ENCODE results near the gene GCN1.

GCN1 gene

DNA sequence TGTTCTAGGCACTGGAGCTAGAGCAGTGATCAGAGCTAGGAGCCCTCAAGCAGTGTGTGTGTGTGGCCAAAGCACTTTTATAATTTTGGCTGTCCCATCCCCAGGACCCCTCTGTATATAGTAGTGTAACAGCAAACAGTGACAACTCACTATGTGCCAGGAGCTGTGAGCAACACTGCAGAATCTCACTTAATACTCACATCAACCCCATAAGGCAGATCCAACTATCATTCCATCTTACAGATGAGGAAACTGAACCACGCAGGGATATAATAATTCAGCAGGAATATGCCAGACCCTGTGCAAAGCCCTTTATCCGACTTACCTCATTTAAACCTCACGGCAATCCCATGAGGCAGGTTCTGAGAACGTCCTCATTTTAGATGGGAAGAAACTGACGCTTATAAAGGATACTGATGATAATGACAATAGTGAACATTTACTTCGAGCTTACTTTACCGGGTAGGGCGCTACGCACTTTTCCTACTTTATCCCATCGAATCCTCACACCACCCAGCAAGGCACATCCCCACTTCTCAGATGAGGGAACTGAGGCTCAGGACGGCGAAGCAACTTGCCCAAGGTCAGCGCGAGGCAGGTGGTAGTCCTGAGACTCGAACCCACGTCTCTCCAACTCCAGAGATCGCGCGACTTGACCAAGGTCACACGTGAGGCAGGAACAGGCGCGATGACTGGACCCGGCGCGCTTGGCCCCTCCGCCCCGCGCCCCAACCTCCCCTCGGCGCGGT is 78.6 kb downstream of the GCN1 start:
- peak; percentile 57 for DNase-seq

DNA sequence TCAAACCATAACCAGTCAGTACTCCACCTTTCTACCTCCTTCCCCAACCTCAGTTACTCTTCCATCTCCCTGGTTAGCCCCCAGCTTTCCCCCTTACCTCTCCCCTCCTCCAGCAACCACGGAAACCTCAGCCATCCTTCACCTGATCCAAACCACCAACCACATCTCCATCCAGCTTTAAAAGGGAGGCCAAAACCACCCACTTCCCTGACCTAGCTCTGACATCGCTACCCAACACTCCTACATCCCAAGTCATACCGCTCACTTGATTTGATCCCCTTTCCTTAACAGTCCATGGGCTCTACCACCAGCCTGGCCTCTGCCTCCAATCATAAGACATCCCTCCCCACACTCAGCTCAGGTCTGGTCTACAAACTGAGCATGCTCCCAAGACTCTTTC is 79.4 kb downstream of the GCN1 start:
- no peak for DNase-seq

GRCh38 chr12:120110550-120111501 is 83.7 kb downstream of the GCN1 start:
- DNase-seq = peak; percentile 66

DNA sequence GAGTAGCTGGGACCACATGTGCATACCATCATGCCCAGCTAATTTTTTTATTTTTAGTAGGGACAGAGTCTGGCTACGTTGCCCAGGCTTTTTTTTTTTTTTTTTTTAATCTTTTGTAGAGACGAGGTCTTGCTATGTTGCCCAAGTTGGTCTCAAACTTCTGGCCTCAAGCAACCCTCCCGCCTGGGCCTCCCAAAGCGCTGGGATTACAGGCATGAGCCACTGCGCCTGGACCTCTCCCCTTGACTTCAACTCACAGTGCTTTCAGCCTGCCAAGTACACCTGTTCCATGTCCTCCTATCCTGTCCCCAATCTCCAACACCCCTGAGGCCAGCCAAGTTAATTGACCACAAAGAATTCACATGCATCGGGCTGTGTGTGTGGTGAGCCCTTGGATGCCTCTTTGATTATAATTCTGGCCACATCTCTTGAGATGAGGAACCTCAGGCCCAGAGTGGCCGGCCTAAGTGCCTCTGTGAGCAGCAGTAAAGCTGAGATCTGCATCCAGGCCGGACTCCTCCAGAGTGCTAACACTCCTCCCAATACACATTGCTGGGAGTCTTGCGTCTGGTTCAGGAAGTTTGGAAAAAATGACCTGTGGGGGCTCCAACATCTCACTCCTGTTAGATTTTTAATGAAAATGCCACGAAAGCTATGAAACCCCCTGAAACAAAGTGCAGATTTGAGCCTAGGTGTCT is 84.8 kb downstream of the GCN1 start:
- no peak for DNase-seq

- DNase-seq = no peak
Measured at GRCh38 chr12:120106151-120106550, 88.4 kb downstream of the GCN1 start.

DNA sequence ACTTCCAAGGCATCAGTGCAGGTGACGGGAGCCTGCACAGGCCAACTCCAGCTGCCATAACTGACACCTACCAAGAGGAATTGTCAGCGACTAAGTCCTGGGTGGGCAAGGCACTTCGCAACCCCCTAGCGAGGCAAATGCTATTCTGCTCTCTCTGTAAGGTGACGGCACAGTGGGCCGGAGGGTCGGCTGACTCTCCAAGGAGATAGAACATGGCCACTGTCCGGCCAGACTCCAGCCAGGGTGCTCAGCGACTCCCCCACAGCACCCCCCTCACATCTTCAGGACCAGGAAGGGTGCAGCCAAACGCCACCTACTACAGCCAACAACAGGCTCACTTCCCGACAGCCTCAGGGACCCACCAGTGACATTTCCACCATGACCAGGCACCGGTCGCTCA is 91.1 kb downstream of the GCN1 start:
- no peak for DNase-seq

DNA sequence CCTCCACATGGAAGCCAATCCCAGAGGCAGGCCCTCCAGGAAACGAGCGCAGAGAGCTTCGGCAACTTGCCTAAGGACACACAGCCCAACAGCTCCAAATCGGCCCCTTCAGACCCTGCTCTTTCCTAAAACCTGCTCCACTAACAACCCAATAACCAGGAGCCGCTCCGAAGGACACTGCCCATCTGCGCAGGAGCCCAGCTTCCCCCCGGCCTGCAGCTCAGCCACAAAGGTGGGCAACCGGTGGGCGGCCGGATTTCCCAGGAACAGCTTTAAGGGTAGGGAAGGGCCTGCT is 91.5 kb downstream of the GCN1 start:
- no peak for DNase-seq

- no peak for DNase-seq
Measured at GRCh38 chr12:120102189-120103043, 92.1 kb downstream of the GCN1 start.

DNA sequence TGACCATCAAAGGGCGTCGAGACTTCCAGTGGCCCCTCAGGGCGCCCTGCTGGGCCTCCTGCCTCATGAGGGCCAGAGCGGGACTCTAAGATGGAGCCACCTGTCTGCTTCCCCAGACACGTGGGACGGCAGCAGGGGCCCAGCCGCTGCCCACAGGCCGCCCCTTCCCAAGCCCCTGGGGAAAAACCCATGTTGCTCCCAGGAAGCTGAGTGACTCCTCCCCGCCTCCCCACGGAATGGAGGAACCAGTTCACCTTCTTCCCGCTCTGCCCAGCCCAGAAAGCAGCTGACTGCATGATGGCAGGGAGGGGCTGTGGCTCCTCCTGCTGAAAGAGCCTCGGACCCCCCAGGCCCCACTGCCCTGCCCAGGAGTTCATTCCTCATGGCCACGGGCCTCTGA is 92.9 kb downstream of the GCN1 start:
- no peak for DNase-seq

DNA sequence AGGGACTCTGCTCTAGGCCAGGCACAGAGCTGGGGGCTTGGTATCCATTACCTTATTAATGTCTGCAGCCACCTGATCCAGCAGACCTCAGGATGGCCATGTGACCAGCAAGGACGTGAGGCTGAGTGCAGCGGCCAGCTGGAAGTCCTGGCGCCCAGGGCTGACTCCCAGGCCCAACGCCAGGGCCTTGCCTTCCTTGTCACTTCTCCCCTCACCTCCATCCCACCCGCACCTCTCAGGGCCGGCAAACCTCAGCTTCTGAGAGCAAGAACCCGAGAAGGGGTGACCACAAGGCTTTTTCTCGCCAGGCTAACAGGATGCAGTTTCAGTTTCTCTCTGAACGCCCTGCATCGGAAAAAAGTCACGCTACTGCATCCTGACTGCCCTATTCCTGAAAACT is 93.3 kb downstream of the GCN1 start:
- no peak for DNase-seq

- peak; percentile 75 for DNase-seq
Measured at GRCh38 chr12:120100630-120101029, 93.9 kb downstream of the GCN1 start.

- no peak for DNase-seq
Measured at GRCh38 chr12:120099738-120100137, 94.8 kb downstream of the GCN1 start.

GRCh38 chr12:120098756-120099470 is 95.6 kb downstream of the GCN1 start:
- no peak for DNase-seq

DNA sequence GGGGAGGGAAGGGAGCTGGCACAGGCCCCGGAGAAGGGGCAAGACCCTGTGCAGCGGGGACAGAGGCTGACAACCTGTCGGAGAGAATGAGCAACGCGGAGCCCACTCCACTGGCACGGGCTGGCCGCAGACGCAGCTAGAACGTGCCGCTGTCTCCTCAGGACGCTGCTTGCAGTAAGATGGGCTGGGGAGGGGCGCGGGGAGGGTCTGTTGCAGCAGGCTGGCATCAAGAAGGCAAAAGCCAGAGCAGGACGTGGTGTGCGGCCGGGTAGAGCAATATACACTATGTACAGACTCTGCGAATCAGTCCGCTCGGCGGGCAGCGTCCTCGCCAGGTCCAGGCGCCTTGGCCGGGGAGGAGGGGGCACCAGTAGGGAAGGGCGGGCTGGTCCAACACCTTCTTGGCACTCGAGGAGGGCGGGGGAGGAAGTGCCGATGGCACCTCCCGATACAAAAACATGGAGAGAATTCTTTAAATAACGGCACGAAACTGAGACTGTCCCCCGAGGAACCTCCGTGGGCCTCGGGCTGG is 97.8 kb downstream of the GCN1 start:
- DNase-seq = no peak

DNA sequence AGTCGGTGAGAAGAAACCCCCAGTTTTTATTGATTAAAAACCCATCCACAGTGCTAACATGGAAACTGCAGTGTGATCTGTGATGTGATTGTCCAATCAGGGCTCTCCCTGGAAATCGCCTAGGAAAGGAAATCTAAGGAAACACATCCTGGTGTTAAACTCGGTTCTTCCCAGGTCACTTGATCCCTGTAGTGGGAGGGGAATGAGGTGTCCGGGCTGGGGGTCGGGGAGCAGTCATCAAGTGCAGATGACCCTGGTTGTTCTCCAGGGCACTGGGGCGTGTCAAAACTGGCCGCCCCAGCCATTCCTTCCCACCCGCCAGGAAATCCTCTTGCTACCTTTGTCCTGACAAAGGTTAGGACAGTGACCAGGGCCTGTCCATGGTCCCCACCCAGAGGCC is 98.8 kb downstream of the GCN1 start:
- no peak for DNase-seq

- DNase-seq = no peak
Measured at GRCh38 chr12:120095331-120095730, 99.2 kb downstream of the GCN1 start.

DNA sequence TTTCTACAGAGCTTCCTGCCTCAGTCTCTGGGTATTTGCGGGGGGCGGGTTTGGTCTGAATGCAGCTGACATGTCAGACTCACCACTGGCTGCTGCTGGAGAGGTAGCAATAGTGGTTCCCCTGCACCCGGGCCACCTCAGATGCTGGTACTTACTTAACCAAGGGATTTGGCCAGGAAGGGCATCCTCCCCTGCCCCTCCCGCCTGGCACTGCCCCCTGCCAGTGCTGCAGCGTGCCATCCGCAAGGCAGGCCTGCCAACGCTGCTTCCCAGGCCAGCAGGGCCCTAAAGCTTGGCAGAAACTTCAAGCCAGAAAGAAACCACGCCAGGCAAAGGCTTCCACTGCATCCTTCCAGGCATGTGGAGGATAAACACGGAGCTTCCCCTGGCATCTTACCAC is 100.0 kb downstream of the GCN1 start:
- DNase-seq = no peak

- no peak for DNase-seq
Measured at GRCh38 chr12:120093592-120094355, 100.7 kb downstream of the GCN1 start.

DNA sequence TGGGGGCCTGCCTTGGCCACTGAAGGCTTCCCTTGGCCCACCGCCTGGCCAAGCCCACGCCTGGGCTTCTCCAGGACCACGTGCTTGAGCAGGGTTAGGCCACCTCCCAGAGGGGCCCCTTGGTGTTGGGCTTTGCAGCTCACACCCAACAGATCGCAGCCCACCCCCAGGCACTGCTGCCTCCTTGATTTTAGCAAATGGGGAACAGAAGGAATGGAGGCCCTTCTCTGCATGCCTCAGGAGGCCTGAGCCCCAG is 101.3 kb downstream of the GCN1 start:
- no peak for DNase-seq

- no peak for DNase-seq
Measured at GRCh38 chr12:120092551-120093335, 101.8 kb downstream of the GCN1 start.

All from femur (tissue), 1 donor.